Fibroblast of pulmonary artery (primary cell): Measurements from ENCODE around the gene POLD1.

Experiments
- DNase-seq: peaks from one replicate; pipeline ENCODE4 v3.0.0-alpha.2; 2010; ENCODE audit warnings: low read depth
- H3K4me3 ChIP-seq: replicated peaks from 2 replicates; pipeline ENCODE4 v1.5.1; 2011; ENCODE audit warnings: low read depth, mild to moderate bottlenecking, control low read depth, low read length, moderate library complexity
- TF ChIP-seq, protein P1 (sequence below): IDR thresholded peaks from 2 replicates; pipeline ENCODE4 v1.5.1; 2011; ENCODE audit warnings: mild to moderate bottlenecking, control low read depth, low read length, inconsistent platforms; ENCODE audit errors: missing control alignments

POLD1 gene

DNA sequence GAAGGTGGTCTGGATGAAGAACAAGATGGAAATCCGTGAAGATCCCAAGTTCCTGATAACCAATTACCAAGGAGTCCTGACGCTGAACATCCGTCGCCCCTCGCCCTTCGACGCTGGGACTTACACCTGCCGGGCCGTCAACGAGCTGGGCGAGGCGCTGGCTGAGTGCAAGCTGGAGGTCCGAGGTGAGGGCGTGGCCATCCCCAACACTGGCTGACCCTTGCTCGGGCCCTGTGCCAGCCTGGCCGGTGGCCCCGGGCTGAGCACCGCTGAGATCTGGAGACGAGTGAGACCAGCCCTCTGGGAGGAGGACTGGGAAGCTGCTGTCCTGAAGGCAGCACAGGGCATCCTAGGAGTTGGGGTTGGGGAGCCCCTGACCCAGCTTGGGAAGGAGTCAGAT is 80.2 kb downstream of the POLD1 start:
- TF ChIP-seq, protein P1, sequence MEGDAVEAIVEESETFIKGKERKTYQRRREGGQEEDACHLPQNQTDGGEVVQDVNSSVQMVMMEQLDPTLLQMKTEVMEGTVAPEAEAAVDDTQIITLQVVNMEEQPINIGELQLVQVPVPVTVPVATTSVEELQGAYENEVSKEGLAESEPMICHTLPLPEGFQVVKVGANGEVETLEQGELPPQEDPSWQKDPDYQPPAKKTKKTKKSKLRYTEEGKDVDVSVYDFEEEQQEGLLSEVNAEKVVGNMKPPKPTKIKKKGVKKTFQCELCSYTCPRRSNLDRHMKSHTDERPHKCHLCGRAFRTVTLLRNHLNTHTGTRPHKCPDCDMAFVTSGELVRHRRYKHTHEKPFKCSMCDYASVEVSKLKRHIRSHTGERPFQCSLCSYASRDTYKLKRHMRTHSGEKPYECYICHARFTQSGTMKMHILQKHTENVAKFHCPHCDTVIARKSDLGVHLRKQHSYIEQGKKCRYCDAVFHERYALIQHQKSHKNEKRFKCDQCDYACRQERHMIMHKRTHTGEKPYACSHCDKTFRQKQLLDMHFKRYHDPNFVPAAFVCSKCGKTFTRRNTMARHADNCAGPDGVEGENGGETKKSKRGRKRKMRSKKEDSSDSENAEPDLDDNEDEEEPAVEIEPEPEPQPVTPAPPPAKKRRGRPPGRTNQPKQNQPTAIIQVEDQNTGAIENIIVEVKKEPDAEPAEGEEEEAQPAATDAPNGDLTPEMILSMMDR = no peak
- no peak overlapping the region for H3K4me3 ChIP-seq
- DNase-seq = no peak

DNA sequence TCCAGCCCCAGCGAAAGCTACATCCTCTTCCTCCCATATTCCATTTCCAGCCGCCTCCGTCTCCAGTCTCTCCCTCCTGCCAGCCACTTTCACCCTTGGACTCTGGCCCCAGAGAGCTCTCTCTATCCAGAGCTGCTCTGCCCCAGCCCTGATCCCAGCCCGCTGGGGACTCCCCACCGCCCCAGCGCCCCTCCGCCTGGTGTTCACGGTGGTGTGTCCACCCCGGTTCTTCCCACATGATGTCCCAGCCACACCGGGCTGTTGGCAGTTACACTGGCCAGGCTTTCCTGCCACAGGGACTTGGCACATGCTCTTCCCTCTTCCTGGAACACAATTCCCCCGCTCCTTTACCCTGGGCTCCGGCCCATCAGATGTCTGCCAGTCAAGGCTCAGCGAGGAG is 80.9 kb downstream of the POLD1 start:
- no peak for DNase-seq
- TF ChIP-seq, protein P1 = no peak
- no peak overlapping the region for H3K4me3 ChIP-seq

DNA sequence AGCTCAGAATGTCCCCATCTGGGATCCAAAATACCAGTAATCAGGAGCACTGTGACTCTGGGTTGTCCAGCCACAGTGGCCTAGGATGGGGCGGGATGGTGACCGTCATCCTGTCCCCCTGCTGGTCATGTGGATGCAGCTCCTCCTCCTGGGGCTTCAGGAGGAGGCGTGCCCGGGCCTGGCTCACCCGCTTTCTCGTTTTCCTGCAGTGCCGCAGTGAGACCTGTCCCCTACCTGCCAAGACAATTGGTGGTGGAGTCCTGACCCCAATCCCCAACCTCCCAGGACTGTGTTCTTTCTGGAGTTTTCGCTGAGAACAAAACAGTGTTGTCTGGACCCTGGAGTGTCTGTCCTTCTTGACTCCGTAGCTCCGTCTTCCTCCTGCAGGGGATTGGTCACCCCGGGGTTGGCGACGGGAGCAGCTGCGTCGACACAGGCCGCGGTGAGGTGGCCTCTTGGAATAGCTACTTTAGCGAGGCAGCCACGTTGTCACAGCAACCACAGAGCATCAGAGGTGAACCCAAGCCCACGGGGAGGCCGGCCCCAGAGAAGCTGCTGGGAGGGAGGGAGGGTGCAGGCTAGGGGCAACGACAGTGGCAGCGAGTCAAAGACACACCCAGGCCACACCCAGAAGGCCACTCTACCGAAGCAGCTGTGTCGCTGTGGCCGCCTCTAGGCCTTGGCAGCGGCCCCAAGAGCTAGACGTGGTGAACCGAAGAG is 82.0 kb downstream of the POLD1 start:
- DNase-seq = no peak
- no peak overlapping the region for H3K4me3 ChIP-seq
- TF ChIP-seq, protein P1 = peak; percentile 16

DNA sequence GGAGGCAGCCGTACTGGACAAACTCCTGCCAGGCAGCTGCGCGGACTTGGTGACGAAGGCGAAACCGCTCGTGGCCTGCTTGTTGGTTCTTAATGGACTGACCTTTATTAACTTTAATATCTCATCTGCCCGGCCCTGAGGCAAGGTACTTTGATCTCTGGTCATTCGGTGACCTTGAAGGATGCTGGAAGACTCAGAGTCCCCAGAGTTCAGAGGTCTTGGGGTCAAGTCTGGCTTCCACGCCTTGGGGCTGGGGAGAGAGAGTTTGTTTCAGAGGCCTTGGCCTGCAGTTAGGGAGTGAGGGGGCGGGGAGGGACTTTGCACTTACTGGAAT is 82.5 kb downstream of the POLD1 start:
- H3K4me3 ChIP-seq = no peak overlapping the region
- TF ChIP-seq, protein P1 = no peak
- no peak for DNase-seq

DNA sequence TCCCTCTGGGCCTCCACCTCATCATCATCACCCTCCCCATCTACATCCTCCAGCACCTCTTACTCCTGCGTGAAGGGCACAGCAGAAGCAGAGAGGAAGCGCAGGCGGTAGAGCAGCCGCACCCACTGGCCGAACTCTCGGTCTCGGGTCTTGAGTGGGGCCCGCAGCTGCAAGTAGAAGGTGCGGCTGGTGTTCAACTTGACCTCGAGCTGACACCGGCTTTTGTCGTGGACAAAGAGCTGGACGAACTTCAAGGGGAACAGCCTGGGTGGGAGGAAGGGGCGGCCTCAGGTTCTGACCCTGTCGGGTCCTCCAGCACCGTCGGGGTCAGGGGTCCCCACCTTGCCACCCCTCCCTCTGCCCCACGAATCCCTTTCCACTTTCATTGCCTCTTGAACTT is 83.4 kb downstream of the POLD1 start:
- no peak overlapping the region for H3K4me3 ChIP-seq
- no peak for DNase-seq
- TF ChIP-seq, protein P1 = no peak
